Measurements from ENCODE around the gene PKIG. TPM values are rescaled to one million over a fixed set of nuclear protein-coding genes. Genes with fewer than 3 reads are reported as not detected.

The PKIG gene
- total RNA-seq, 1 experiment from 2014 or later: 19.2 TPM

- no peak for DNase-seq (ENCODE audit: unreplicated experiment)
- Mint-ChIP-seq H3K4me3 (ENCODE audit: unreplicated experiment) (no peak overlapping the region), H3K27me3 (ENCODE audit: insufficient read depth, unreplicated experiment) (no peaks in the 10 kb centered on the region), H3K9me3 (ENCODE audit: unreplicated experiment) (no peaks in the 10 kb centered on the region), H3K4me1 (ENCODE audit: insufficient read depth, unreplicated experiment) (no peaks in the 10 kb centered on the region), H3K27ac (ENCODE audit: low read depth, unreplicated experiment) (no peak overlapping the region), H3K36me3 (ENCODE audit: insufficient read depth, unreplicated experiment) (peaks cover 43% of the 10 kb centered on the region)
- BruUV-seq (replicated peaks): no TSS peak
- CTCF ChIA-PET: interaction anchor here (1.3 to 1.5 kb wide), 3 partner anchors 11 to 237 kb away, joined by 3 to 8 read pairs (median 5); no protein-coding TSS in a partner anchor
- POLR2A ChIA-PET: no interaction called here
- intact Hi-C loops (cut with micrococcal nuclease): no loop called here
- TF ChIP-seq, protein P1, sequence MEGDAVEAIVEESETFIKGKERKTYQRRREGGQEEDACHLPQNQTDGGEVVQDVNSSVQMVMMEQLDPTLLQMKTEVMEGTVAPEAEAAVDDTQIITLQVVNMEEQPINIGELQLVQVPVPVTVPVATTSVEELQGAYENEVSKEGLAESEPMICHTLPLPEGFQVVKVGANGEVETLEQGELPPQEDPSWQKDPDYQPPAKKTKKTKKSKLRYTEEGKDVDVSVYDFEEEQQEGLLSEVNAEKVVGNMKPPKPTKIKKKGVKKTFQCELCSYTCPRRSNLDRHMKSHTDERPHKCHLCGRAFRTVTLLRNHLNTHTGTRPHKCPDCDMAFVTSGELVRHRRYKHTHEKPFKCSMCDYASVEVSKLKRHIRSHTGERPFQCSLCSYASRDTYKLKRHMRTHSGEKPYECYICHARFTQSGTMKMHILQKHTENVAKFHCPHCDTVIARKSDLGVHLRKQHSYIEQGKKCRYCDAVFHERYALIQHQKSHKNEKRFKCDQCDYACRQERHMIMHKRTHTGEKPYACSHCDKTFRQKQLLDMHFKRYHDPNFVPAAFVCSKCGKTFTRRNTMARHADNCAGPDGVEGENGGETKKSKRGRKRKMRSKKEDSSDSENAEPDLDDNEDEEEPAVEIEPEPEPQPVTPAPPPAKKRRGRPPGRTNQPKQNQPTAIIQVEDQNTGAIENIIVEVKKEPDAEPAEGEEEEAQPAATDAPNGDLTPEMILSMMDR (IDR thresholded peaks at IDR 0.05; ENCODE audit: unreplicated experiment): no peak
These were observed 39.6 kb downstream of the PKIG start for GRCh38 chr20:44621939-44622338.

DNA sequence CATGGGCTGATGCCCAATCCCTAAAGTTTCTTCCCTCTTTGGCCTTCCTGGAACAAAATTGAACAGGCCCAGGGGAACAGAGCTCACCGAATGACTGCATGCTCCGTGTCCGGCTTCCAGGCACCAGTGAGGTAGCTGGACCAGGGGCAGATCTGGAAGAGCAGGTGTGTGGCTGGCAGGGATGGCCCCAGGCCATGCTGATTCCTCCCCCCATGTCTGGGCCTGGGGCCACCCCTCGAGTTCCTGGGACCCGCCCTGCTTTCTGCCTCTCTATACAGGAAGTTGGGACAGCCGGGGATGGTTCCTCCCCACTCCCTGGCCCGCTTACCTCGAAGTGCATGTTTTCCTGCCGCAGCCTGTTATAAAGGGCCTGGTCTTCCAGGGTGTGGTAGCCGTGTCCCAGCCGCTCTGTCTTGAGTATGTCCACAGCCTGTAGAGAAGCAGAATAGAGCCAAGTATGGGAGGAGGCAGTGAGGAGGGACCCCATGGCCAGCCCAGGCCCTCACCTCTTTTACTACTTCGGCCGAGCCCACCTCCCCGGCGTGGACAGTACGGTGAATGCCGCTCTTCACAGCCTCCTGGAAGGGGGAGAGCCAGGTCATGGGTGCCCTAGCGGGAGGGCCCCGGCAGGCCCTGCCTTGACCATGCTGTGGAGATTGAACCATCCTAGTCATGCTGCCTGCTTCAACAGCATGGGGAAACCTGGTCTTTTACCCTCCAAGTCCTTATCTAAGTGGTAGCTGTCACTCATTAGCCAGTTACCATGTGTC is 40.3 kb downstream of the PKIG start:
- ChIA-PET CTCF (interaction anchor here (0.5 to 1.4 kb wide), 5 partner anchors 12 to 238 kb away, joined by 3 to 8 read pairs (median 3); no protein-coding TSS in a partner anchor), POLR2A (interaction anchor here (1.1 kb wide), 1 partner anchor 147 kb away, joined by 5 read pairs; the partner anchor contains the start of gene TTPAL)
- intact Hi-C loops (cut with micrococcal nuclease): no loop called here
- DNase-seq (ENCODE audit: unreplicated experiment): no peak
- Mint-ChIP-seq H3K27ac (ENCODE audit: low read depth, unreplicated experiment) (no peak overlapping the region), H3K4me3 (ENCODE audit: unreplicated experiment) (no peak overlapping the region), H3K4me1 (ENCODE audit: insufficient read depth, unreplicated experiment) (no peaks in the 10 kb centered on the region), H3K27me3 (ENCODE audit: insufficient read depth, unreplicated experiment) (no peaks in the 10 kb centered on the region), H3K36me3 (ENCODE audit: insufficient read depth, unreplicated experiment) (peaks cover 41% of the 10 kb centered on the region), H3K9me3 (ENCODE audit: unreplicated experiment) (no peaks in the 10 kb centered on the region)
- TF ChIP-seq, protein P1 (IDR thresholded peaks at IDR 0.05; ENCODE audit: unreplicated experiment): no peak
- BruUV-seq (replicated peaks): no TSS peak

DNA sequence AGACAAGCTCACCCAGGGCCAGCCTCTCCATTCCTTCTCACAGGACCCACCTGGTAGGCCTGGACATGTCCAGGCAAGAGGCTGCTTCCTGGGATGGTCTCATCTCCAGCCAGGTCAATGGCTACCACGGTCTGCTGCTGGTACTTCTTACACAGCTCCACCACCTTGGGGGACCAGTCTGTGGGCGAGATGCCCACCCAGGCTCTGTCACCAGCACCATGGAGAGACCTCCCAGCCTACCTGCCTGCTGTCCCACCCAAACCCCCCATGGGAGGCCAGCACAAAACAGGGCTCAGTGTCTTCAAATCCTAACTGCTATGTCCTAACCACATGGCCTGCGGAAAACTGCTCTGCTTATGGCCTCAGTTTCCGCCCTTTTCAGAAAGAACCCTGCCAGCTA is 41.8 kb downstream of the PKIG start:
- ChIA-PET POLR2A (interaction anchor here (1.1 kb wide), 1 partner anchor 148 kb away, joined by 5 read pairs; the partner anchor contains the start of gene TTPAL), CTCF (interaction anchor here (0.6 kb wide), 2 partner anchors 21 to 59 kb away, joined by 3 read pairs; no protein-coding TSS in a partner anchor)
- intact Hi-C loops (cut with micrococcal nuclease): no loop called here
- Mint-ChIP-seq H3K4me3 (ENCODE audit: unreplicated experiment) (no peak overlapping the region), H3K4me1 (ENCODE audit: insufficient read depth, unreplicated experiment) (no peaks in the 10 kb centered on the region), H3K27ac (ENCODE audit: low read depth, unreplicated experiment) (no peak overlapping the region), H3K27me3 (ENCODE audit: insufficient read depth, unreplicated experiment) (no peaks in the 10 kb centered on the region), H3K36me3 (ENCODE audit: insufficient read depth, unreplicated experiment) (peaks cover 32% of the 10 kb centered on the region), H3K9me3 (ENCODE audit: unreplicated experiment) (no peaks in the 10 kb centered on the region)
- TF ChIP-seq, protein P1 (IDR thresholded peaks at IDR 0.05; ENCODE audit: unreplicated experiment): no peak
- no peak for DNase-seq (ENCODE audit: unreplicated experiment)
- no TSS peak for BruUV-seq (replicated peaks)

DNA sequence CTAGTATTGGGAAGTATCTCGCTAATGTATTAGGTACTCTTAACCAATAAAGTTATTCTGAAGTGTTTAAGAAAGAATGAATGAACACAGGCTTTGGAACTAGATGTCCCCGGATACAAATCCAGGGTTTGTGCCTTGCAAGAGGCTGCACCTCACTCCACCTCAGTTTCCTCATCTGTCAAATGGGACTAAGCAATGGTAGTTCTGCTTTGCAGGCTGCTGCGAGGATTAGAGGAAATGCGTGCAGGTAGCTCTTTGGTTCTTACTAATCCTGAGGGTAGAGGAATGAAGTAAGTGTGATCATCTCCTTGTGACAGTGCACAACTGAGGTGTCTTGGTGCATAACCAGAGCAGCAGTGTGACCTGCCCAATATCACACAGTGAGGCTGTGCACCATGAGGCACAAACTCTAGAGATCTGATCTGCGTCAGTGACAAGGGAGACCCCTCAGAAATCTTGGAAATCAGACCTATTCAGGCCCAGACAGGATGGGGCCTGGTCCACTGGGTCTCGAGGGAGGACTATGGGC is 42.4 kb downstream of the PKIG start:
- ChIA-PET POLR2A (no interaction called here), CTCF (interaction anchor here (0.6 to 1.3 kb wide), 2 partner anchors 10 to 58 kb away, joined by 3 to 4 read pairs; no protein-coding TSS in a partner anchor)
- H3K27ac Mint-ChIP-seq (ENCODE audit: low read depth, unreplicated experiment): no peak overlapping the region
- no peak for DNase-seq (ENCODE audit: unreplicated experiment)
- no peaks in the 10 kb centered on the region for H3K9me3 Mint-ChIP-seq (ENCODE audit: unreplicated experiment)
- no TSS peak for BruUV-seq (replicated peaks)
- no peak overlapping the region for H3K4me3 Mint-ChIP-seq (ENCODE audit: unreplicated experiment)
- no peaks in the 10 kb centered on the region for H3K4me1 Mint-ChIP-seq (ENCODE audit: insufficient read depth, unreplicated experiment)
- TF ChIP-seq, protein P1 (IDR thresholded peaks at IDR 0.05; ENCODE audit: unreplicated experiment): no peak
- no peaks in the 10 kb centered on the region for H3K27me3 Mint-ChIP-seq (ENCODE audit: insufficient read depth, unreplicated experiment)
- H3K36me3 Mint-ChIP-seq (ENCODE audit: insufficient read depth, unreplicated experiment): peaks cover 29% of the 10 kb centered on the region
- intact Hi-C loops (cut with micrococcal nuclease): no loop called here

Data from MCF 10A (cell line).